ENCODE measurements around the gene CIBAR2.
"Not testable (repeated sequence)": the region's sequence is repeated elsewhere in the genome, so short reads cannot be mapped to it uniquely, and the experiment has no call there.

CIBAR2 gene

DNA sequence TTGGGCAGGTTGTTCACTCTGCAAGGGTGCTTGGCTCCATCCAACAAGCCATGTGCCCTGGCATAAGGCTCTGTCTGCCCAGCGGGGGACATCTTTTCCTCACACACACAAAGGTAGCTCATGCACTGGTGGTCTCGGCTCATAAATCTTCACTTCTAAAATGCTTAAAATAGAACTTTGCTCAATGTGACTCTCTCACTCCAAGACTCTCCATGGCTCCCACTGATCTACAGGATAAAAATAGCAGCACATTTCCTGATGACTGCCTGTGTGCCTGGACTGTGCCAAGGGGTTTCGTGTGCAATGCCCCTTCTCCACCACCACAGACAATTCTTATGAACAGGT, 15.1 kb upstream of the CIBAR2 start:
- FAIRE-seq = no peak

DNA sequence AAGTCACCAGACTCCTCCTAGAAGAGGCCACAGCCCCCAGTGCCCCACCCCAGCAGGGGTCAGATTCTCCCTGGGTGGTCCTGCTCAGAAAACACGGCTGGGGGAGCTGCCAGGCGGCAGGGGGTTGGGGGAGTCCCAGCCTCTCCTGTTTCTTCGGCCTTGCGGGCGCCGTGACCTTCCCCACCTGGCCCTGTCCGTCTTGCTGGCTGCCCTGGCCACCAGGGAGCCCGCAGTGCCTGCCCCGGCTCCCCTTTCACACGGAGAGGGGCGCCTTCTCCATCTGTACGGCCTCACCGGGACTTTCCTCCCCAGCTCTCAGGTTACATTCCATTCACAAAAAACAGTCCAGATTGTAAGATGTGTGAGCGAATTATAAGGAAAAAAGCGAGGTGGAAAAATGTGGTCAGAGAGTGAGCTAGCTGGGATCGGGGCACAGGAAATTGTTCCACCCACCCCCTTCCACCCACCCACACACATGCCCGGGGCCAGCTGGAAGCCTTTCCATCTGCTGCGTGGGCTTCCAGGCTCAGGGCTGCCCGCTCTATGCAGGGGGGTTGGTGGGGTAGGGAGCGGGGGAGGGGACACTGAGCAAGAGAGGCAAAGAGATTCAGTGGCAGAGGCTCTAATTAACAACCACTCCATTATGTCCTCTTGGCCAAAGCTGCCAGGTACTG, 14.6 kb upstream of the CIBAR2 start:
- FAIRE-seq = no peak

DNA sequence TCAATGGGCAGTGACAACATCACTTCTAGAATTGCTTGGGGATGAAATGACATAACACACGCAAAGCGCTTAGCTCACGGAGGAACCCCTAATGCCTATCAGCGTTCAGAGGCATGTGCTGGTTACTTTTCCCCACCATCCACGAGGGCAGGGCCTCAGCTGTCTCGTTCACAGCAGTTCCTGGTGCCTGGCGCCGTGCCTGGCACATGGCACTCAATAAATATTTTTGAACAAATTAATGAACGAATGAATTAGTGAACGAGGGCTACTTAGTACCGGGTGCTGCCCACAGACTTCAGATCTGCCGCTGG, 14.1 kb upstream of the CIBAR2 start:
- FAIRE-seq = no peak

DNA sequence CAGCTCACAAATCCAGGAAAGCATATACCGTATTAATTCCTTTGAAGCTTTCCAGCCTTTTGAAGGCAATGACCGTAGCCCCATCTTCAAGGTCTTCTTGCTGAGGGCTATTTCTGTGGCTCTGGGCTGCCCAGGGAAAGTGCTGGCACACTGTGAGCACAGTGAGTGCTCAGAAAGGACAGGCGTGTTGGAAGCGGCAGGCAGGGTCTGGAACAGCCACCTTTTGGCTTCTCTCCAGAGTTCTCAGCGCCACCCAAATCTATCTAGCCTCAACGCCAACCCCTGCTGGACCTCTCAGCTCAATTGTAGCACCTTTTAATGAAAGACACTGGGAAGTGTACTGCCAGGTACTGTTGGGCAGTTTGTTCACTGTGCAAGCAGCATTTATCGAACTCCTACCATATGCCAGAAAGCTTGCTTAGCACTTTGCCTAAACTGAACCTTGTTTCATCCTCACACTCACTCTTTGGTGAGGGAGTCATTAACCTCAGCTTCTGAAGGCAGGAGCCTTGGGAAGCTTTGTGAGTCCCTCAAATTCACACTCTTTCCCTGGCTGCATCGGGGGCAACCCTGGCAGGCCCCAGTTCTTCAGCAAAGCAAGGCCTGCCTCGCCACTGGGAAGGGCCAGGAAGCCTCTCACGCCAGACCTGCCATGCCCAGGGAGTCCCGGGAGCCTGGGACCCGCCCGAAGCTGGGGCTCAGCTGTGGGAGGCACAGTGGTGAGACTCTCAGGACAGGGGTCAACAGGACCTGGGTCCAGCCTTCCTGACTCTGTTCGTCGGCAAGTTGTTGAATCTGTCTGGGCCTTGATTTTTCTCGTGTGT, 13.5 kb upstream of the CIBAR2 start:
- FAIRE-seq = no peak

DNA sequence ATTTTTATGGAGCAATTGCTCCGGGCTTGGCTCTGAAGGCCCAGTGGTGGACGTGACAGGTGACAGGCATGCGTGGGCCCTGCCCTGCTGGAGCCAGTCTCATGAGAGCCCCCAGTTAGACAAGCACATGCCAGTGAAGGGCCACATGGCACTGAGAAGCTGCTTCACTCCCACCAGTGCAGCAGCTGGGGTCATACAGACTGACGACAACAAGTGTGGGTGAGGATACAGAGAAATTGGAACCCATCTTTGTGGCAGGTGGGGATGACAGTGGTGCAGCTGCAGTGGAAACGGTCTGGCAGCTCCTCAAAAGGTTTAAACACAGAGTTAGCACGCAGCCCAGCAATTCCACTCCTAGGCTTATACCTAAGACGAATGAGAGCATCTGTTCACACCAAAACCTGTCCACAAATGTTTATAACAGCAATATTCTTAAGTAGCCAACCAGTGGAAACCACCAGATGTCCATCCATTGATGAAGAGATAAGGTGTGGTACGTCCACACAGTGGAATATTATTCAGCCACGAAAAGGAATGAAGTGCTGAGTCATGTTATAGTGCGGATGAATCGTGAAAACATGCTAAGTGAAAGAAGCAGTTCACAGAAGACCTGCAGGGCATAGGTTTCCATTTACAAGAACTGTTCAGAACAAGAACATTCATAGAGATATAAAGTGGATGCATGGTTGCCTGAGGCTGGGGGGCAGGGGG, 12.5 kb upstream of the CIBAR2 start:
- no peak for FAIRE-seq

DNA sequence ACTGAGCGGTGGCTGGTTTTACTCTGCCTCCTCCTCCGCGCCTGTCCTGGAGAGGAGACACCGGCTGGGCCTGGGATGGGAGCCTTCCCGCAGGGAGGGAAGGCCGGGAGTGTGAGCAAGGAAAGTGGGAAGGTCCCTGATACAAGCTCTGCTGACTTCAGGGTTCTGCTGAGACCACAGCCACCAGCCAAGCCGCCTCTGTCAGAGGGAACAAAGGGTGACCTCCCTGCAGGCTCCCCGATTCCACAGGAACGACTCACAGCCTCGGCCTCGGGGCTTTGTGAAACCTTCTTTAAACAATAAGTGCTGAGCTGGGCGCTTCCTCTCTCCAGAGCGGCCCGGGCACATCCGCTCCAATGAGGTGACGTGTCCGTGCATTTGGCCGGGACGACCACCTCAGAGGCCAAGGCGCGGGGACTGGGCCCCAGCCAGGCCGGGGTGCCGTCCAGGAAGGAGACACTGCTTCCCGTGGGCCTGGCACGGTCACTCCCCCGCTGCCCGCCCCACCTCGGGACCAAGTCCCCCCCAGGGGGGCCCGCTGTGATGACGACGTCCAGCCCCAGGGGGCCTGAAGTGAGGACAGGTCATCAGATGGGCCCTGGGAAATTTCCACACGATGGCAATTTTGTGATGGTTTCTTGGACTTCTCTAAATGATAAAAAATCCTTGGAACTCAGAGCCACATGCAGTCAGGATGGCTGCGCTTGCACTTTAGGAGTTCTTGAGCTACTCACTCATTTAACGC, 11.8 kb upstream of the CIBAR2 start:
- no peak for FAIRE-seq

DNA sequence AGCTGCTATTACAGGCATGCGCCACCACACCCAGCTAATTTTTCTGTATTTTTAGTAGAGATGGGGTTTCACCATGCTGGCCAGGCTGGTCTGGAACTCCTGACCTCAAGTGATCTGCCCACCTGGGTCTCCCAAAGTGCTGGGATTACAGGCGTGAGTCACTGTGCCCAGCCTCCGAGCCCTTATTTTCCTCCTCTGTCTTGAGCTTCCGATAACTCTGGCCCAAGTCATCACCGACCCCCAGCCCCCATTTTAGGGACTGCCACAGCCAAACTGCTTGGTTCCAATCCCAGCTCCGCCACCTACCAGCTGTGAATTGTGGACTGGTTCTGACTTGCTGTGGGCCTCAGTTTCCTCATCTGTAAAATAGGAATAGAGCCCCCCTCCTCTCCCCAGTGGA, 11.2 kb upstream of the CIBAR2 start:
- not testable (repeated sequence) for FAIRE-seq

DNA sequence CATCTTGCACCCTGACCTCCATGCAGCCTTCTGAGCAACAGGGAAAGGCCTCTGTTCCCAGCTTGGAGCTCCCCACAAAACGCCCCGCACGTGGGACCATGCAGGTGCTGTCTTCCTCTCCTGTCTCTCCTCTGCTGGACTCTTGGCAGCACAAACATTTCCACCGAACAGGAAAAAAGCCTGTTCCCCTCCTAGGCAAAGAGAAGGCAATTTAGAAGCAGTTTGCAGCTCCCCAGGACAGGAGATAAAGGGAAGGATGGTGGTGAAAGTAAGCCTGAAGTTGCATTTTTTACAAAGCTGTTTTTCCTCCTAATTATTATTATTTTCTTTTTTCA, 7.7 kb upstream of the CIBAR2 start:
- FAIRE-seq = no peak

DNA sequence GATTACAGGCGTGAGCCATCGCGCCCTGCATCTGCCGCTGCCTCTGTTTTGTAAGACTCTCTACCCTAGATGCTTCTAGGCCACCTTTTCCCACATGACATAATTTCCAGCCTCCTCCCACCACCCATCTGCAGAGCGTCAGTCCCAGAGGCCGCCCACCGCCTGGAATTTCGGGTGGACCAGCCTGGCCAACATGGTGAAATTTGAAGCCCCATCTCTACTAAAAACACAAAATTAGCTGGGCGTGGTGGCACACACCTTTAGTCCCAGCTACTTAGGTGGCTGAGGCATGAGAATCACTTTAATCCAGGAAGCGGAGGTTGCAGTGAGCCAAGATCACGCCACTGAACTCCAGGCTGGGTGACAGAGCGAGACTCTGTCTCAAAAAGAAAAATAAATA, 5.1 kb upstream of the CIBAR2 start:
- FAIRE-seq = no peak

DNA sequence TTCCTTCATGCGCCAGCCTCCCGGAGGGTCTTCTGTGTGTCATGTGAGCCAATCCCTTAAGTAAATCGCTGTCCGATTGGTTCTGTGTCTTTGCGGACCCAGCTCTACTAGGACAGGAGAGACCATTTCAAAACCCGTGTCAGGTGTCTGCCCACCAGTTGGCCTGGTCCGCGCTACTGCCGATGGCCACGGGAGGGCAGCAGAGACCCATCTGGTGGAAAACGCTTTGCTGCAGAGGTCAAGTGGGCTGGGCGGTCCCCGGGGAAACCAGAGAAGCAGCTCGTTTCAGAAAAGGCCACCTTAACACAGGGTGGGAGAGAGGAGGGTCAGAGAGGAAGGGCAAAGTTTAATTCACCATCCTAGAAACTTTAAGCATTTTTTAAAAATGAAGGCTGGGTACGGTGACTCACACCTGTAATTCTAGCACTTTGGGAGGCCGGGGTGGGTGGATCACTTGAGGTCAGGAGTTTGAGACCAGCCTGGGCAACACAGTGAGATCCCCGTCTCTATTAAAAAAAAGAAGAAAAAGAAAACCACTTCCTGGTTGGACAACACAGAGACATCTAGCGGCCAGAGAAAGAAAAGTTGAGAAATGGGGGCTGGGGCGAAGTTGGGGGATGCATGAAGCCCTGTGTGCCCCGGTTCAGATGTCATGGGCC, 2.8 kb upstream of the CIBAR2 start:
- FAIRE-seq = no peak

DNA sequence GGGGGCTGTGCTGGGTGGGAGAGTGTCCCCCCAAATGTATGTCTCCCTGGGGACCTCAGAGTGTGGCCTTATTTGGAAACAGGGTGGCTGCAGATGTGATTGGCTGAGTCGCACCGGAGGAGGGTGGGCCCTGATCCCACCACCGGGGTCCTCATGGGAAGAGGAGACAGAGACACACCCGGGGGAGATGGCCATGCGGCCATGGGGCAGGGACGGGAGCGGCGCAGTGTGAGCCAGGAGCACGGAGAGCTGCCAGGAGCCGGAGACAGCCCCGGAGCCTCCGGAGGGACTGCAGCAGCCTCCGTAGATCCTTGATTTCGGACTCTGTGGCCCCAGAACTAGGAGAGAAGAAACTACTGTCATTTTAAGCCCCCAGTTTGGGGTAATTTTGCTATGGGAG, 1.6 kb upstream of the CIBAR2 start:
- FAIRE-seq = no peak

DNA sequence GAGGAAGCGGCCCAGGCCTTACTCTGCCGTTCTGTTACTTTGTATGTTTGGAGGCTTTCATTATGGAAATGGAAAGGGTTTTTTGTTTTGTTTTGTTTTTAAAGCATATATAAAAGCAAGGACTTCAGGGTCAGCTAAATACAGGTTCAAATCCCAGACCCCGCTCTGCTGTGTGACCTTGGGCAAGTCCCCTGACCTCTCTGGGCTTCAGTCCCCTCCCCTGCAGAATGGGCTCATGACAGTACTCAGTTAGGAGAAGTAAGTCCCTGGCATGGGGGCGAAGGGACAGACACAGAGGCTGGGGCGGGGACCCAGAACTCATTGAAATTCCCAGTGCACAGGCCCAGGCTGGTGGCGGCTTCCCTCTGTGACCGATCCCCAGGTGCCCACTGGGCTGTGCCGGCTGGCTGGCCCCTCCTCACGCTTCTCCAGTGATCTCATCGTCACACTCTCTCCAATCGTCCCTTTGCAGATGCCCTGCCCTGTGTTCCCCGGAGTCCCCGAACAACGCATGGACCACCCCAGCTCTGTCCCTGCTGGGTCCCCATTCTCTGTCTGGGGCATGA, 979 bp upstream of the CIBAR2 start:
- no peak for FAIRE-seq

DNA sequence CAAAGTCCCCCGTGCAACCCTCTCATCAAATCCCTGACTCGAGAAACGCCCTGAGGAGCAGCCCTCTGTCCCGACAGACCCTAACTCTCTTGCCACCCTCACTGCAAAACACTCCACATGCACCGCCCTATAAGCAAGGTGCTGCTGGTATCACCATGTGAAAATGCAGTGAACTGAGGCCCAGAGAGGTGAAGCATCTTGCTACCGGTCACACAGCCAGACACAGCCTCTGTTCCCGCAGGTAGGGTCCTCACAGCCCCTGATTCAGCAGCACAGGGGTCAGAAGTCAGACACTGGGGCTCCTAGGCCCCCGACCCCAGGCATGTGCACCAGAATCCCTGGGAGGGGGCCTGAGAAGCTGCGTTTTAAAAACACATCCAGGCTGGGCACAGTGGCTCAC, 1.1 kb downstream of the CIBAR2 start:
- no peak for FAIRE-seq

DNA sequence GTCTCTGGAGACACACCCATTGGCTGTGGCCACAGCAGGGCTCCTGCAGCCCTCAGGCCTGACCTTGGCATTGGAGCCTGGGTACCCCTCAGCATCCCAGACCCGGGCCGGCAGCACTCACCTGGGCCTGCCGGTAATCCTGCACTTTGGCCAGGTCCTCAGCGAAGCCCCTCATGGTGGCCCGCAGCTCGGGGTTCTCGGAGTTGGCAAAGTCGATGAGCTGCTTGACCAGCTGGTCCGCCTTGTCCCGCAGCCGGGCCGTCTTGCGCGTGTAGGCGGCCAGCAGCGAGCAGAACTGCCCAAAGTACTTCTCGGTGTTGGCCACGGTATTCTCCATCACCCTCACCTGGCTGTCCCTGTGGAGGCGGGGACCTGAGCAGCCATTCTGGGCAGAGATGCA, 2.2 kb downstream of the CIBAR2 start:
- no peak for FAIRE-seq

DNA sequence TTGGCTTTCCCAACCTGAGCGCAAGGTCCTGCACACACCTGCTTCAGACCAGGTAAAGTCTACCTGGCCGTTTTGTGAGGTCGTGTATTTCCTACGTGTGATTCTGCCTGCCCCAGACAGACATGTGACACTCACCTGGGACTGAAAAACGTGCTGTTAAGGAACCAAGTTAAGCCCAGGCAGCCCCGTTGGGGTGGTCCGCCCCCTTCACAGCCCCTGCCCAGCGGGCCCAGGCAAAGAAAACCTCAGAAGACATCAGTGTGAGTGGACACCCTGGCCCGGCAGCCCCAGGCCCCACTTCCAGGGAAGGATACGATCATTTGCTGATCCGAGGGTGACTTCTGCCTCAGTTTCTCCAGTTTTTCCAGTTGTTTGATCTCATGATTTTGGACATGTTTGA, 4.7 kb downstream of the CIBAR2 start:
- FAIRE-seq = no peak

DNA sequence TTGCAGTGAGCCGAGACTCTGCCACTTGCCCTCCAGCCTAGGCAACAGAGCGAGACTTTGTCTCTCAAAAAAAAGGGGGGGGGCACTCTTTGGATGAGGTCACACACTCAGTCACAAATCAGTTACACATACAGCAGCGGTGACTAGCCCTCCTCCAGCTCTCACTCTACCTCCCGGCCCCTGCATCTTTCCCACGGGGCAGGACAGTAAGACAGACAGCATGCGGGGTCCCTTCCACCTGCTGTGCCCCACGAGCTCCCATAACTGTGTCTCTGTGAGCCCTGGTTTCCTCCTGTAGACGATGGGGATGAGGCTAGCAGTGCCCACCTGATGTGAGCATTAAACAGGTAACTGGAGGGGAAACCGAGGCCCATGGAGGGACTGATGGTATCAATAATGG, 5.2 kb downstream of the CIBAR2 start:
- no peak for FAIRE-seq

DNA sequence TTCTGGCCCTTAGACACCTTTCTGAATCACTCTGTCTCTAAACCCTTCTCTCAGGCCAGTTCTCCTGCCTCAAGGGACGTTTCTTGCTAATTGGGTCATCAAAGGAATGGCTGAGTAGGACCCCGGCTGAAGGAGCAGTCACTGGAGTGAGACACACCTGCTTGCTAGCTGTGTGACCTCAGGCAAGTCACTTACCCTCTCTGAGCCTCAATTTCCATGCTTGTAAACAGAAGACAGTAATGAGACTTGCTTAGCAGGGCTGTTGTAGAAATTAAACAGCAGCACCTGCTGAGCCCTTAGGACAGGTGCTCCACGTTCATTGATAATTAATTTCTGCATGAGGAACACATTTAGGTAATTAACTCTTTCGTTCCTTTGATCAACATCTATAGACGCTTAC, 6.8 kb downstream of the CIBAR2 start:
- FAIRE-seq = no peak

DNA sequence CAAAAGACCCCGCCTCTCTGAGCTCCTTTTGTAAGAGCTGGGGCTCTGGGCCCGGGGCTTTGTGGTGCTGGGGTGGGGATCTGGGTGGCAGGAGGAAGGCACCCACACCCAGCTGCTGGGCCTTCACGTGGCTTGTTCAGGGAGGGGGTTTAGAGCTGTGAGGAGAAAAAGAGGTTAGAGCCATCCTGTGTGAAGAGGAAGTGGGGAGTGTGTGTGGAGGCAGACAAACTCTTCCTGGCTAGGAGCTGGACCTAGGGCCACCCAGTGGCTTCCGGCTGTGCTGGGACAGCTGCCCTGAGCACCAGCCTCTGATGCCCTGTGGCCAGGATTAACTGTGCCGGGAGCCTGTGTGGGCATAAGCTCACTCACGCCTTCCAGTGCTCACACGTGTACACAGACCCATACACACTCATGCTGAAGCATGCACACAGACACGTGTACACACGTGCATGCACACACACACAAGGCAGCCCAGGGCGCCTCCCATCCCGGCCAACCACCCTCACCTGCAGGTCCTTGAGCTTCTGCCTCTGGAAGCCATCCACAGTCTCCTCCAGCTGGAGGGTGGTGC, 7.4 kb downstream of the CIBAR2 start:
- FAIRE-seq = no peak

DNA sequence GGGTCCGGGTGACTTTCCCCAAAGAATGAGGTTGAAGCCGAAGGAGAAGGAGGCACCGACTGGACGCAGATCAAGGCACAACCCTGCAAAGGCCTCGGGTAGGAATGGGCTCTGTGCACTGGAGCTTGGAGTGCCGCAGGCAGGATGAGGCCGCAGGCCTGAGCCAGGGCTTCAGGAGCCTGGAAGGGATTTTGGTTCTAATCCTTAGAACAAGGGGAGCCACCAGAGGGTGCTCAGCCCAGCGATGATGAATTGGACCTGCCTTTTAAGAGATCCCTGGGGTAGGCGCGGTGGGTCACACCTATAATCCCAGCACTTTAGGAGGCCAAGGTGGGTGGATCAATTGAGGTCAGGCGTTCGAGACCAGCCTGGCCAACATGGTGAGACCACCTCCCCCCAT, 8.1 kb downstream of the CIBAR2 start:
- no peak for FAIRE-seq

DNA sequence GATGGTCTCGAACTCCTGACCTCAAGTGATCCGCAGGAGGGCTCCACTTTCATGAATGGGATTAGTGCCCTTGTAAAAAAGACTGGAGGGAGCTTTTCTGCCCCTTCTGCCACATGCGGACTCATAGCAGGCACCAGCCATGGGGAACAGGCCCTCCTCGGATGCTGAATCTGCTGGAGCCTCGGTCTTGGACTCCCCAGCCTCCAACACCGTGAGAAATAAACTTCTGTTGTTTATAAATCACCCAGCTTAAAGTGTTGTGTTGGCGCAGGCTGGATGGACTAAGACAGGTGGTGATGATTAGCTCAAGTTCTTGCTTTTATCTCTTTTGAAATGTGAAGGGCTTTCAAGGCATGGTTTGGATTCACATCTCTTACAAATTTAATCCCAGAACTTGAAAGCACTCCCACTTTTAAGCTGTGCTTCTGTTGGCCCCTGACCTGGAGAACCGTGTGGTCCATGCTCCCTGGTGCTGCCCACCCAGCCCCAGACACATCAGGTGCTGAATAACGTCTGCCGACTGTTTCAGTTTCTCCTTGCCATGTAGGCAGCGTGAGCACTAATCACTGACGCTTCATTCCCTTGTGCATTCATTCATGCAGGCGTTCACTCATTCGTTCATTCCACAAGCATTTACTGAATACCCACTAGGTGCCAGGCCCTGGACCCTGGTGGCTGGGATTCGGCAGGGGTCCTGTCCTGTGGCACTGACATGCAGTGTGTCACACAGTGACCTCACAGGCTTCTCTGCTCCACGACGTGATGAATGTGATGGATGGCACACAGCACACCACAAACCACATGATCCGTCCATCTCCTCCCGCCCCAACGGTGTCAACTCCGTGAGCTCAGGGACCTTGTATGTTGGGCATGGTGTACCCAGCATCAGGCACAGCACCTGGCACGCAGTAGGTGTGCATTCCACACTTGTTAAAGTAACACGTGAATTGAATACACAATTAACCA, 8.9 kb downstream of the CIBAR2 start:
- FAIRE-seq = no peak

DNA sequence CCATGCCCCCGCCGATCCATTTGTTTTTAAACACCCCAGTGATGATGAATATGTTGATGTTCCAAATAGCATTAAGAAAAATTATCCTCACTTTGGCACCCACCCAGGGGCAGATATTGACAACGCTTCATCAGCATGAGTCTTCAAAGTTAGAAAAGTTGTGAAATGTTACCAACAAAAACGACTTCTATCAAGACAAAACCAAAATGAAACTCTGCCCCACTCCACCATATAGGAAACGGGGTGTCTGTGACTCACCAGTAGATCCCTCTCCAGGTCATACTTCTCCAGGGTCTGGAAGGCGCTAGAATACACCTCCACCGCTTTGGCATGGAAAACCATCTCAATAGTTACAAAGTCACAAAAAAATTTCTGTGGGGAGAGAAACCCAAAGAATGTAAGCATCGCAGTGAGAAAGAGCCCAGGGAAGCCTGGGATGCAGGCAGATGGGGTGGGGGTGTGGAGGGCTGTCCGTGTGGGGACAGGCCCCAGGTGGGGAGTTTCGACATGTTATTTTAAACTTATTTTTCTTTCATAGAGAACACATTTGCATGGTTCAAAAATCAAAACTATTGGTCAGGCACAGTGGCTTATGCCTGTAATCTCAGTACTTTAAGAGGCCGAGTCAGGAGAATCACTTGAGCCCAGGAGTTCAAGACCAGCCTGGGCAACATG, 10.2 kb downstream of the CIBAR2 start:
- FAIRE-seq = no peak

Data from colon (tissue), 2 donors.